Liver (tissue), 3 donors: ENCODE results near the gene ZDHHC14.

ENCODE experiments used
- ATF3 ChIP-seq: IDR thresholded peaks from 2 replicates; pipeline ENCODE4 v1.6.1; 2016; ENCODE audit warnings: antibody characterized with exemption
- EGR1 ChIP-seq, 2 donors: IDR thresholded peaks; 2 replicates each; pipeline ENCODE4 v1.6.1; 2016 to 2018; ENCODE audit warnings: antibody characterized with exemption in 2 of 2, low read depth in 2 of 2
- FOXA1 ChIP-seq: IDR thresholded peaks from 2 replicates; pipeline ENCODE4 v1.6.1; 2016; ENCODE audit warnings: antibody characterized with exemption
- GABPA ChIP-seq, 2 donors: IDR thresholded peaks in 1 of 2; conservative IDR thresholded peaks in 1 of 2; 2 replicates each; pipeline ENCODE4 v1.6.1; 2016; ENCODE audit warnings: antibody characterized with exemption in 2 of 2, mild to moderate bottlenecking in 1 of 2, moderate library complexity in 1 of 2
- MAX ChIP-seq: IDR thresholded peaks from 2 replicates; pipeline ENCODE4 v1.6.1; 2016; ENCODE audit warnings: antibody characterized with exemption
- NR2F2 ChIP-seq: IDR thresholded peaks from 2 replicates; pipeline ENCODE4 v1.6.1; 2016; ENCODE audit warnings: antibody characterized with exemption
- RAD21 ChIP-seq, 2 donors: IDR thresholded peaks; 2 replicates each; pipeline ENCODE4 v1.6.1; 2016; ENCODE audit warnings: antibody characterized with exemption in 2 of 2, mild to moderate bottlenecking in 2 of 2
- REST ChIP-seq: IDR thresholded peaks from 2 replicates; pipeline ENCODE4 v1.6.1; 2016; ENCODE audit warnings: antibody characterized with exemption, mild to moderate bottlenecking
- RXRA ChIP-seq, 2 donors: IDR thresholded peaks; 2 replicates each; pipeline ENCODE4 v1.6.1; 2017 to 2018; ENCODE audit warnings: antibody characterized with exemption in 2 of 2, mild to moderate bottlenecking in 1 of 2
- TAF1 ChIP-seq: conservative IDR thresholded peaks from 2 replicates; pipeline ENCODE4 v1.6.1; 2016; ENCODE audit warnings: antibody characterized with exemption, mild to moderate bottlenecking
- YY1 ChIP-seq: IDR thresholded peaks from 2 replicates; pipeline ENCODE4 v1.6.1; 2016; ENCODE audit warnings: antibody characterized with exemption, mild to moderate bottlenecking
- TF ChIP-seq, protein P1 (sequence below): fragments of 150-350 bp; IDR thresholded peaks from 2 replicates; pipeline ENCODE4 v1.5.1; 2017; ENCODE audit warnings: improper control_type of control experiment, low read depth, low read length; ENCODE audit not compliant: missing input control
- TF ChIP-seq, protein P2 (sequence below): IDR thresholded peaks from 2 replicates; pipeline ENCODE4 v1.6.1; 2016; ENCODE audit warnings: antibody characterized with exemption
- donor health status: healthy.
- donor health status: healthy.

- TF ChIP-seq, protein P1, sequence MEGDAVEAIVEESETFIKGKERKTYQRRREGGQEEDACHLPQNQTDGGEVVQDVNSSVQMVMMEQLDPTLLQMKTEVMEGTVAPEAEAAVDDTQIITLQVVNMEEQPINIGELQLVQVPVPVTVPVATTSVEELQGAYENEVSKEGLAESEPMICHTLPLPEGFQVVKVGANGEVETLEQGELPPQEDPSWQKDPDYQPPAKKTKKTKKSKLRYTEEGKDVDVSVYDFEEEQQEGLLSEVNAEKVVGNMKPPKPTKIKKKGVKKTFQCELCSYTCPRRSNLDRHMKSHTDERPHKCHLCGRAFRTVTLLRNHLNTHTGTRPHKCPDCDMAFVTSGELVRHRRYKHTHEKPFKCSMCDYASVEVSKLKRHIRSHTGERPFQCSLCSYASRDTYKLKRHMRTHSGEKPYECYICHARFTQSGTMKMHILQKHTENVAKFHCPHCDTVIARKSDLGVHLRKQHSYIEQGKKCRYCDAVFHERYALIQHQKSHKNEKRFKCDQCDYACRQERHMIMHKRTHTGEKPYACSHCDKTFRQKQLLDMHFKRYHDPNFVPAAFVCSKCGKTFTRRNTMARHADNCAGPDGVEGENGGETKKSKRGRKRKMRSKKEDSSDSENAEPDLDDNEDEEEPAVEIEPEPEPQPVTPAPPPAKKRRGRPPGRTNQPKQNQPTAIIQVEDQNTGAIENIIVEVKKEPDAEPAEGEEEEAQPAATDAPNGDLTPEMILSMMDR = no peak
- TF ChIP-seq, protein P2, sequence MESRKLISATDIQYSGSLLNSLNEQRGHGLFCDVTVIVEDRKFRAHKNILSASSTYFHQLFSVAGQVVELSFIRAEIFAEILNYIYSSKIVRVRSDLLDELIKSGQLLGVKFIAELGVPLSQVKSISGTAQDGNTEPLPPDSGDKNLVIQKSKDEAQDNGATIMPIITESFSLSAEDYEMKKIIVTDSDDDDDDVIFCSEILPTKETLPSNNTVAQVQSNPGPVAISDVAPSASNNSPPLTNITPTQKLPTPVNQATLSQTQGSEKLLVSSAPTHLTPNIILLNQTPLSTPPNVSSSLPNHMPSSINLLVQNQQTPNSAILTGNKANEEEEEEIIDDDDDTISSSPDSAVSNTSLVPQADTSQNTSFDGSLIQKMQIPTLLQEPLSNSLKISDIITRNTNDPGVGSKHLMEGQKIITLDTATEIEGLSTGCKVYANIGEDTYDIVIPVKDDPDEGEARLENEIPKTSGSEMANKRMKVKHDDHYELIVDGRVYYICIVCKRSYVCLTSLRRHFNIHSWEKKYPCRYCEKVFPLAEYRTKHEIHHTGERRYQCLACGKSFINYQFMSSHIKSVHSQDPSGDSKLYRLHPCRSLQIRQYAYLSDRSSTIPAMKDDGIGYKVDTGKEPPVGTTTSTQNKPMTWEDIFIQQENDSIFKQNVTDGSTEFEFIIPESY = no peak
- TF ChIP-seq NR2F2 (no peak), RAD21 (IDR thresholded peaks at IDR 0.05) (no peak), ATF3 (no peak), MAX (no peak), GABPA (IDR thresholded peaks at IDR 0.05 in 1 of 2, conservative IDR thresholded peaks at IDR 0.05 in 1 of 2) (no peak), EGR1 (IDR thresholded peaks at IDR 0.05; ENCODE audit: low read depth in 2 of 2) (no peak), YY1 (no peak), FOXA1 (no peak), TAF1 (no peak), RXRA (IDR thresholded peaks at IDR 0.05) (no peak), REST (no peak)
These were observed 232.1 kb downstream of the ZDHHC14 start for GRCh38 chr6:157613011-157613522.
